K562 (cell line): ENCODE measurements around the gene MPDU1. TPM values are rescaled to one million over a fixed set of nuclear protein-coding genes. Genes with fewer than 3 reads are reported as not detected.

Experiments
- ASH1L ChIP-seq: fragments of 450-650 bp; IDR thresholded peaks from 2 replicates; pipeline ENCODE4 v1.6.1; 2018; ENCODE audit warnings: borderline replicate concordance, mild to moderate bottlenecking, low read depth; ENCODE audit not compliant: partially characterized antibody
- CBFA2T3 ChIP-seq: fragments of 450-650 bp; IDR thresholded peaks from 2 replicates; pipeline ENCODE4 v1.6.1; 2017
- FOXK2 ChIP-seq, 2 experiments: fragments of 450-650 bp; IDR thresholded peaks in 1 of 2; conservative IDR thresholded peaks in 1 of 2; 2 replicates each; pipeline ENCODE4 v1.6.1; 2016; ENCODE audit warnings: low read depth in 2 of 2, mild to moderate bottlenecking in 1 of 2
- HMG20A ChIP-seq: fragments of 450-650 bp; formaldehyde crosslinking; conservative IDR thresholded peaks from 2 replicates; pipeline ENCODE4 v1.4.0; 2020; ENCODE audit warnings: mild to moderate bottlenecking, mixed read lengths
- KDM2B ChIP-seq: fragments of 250-450 bp; sonication (Bioruptor Pico); IDR thresholded peaks from 2 replicates; pipeline ENCODE4 v1.8.0; 2021; ENCODE audit warnings: mild to moderate bottlenecking, moderate library complexity
- MAFF ChIP-seq: IDR thresholded peaks from 2 replicates; pipeline ENCODE4 v1.6.1; 2012; ENCODE audit warnings: low read length, improper control_type of control experiment
- MCM2 ChIP-seq: fragments of 450-650 bp; IDR thresholded peaks from 2 replicates; pipeline ENCODE4 v1.6.1; 2017; ENCODE audit warnings: low read depth, mild to moderate bottlenecking
- NFRKB ChIP-seq: fragments of 450-650 bp; IDR thresholded peaks from 2 replicates; pipeline ENCODE4 v1.6.1; 2016; ENCODE audit warnings: low read depth
- NRF1 ChIP-seq, 2 experiments: fragments of 450-650 bp; IDR thresholded peaks in 1 of 2; conservative IDR thresholded peaks in 1 of 2; 2 replicates each; pipeline ENCODE4 v1.6.1; 2014; ENCODE audit warnings: mild to moderate bottlenecking in 2 of 2
- POLR2AphosphoS2 ChIP-seq: IDR thresholded peaks from 2 replicates; pipeline ENCODE4 v1.6.1; 2012; ENCODE audit warnings: low read length, improper control_type of control experiment
- POLR2AphosphoS5 ChIP-seq: IDR thresholded peaks from 2 replicates; pipeline ENCODE4 v1.6.1; 2011; ENCODE audit warnings: mild to moderate bottlenecking, low read depth, low read length, moderate library complexity; ENCODE audit not compliant: control insufficient read depth, insufficient read depth
- POLR2G ChIP-seq: fragments of 200-400 bp; formaldehyde crosslinking; IDR thresholded peaks from 2 replicates; pipeline ENCODE4 v1.6.1; 2017; ENCODE audit warnings: low read depth, mild to moderate bottlenecking, antibody characterized with exemption, low read length, moderate library complexity
- RBM22 ChIP-seq: fragments of 200-400 bp; formaldehyde crosslinking; IDR thresholded peaks from 2 replicates; pipeline ENCODE4 v1.6.1; 2018; ENCODE audit warnings: low read length, low read depth; ENCODE audit not compliant: poor library complexity, severe bottlenecking
- SAP30 ChIP-seq: fragments of 200-600 bp; sonication (generic); IDR thresholded peaks from 2 replicates; pipeline ENCODE4 v1.6.1; 2012; ENCODE audit warnings: borderline replicate concordance, low read depth, mild to moderate bottlenecking, moderate library complexity, low read length, control low read depth, inconsistent platforms; ENCODE audit not compliant: insufficient read depth, poor library complexity, severe bottlenecking
- SMC3 ChIP-seq: conservative IDR thresholded peaks from 2 replicates; pipeline ENCODE4 v1.6.1; 2011; ENCODE audit warnings: low read depth, low read length, improper control_type of control experiment; ENCODE audit not compliant: insufficient read depth
- THAP12 ChIP-seq: fragments of 250-450 bp; sonication (Bioruptor Pico); IDR thresholded peaks from 2 replicates; pipeline ENCODE4 v1.9.0; 2021; ENCODE audit warnings: mild to moderate bottlenecking, inconsistent platforms
- ZNF740 ChIP-seq, 3 experiments: fragments of 200-800 bp in 1 of 3; sonication (Bioruptor generic) in 1 of 3; sonication (generic) in 1 of 3; formaldehyde crosslinking in 1 of 3; IDR thresholded peaks; 2 replicates each; pipeline versions ENCODE4 v1.6.1 to v1.8.0; 2016 to 2022; ENCODE audit warnings: mild to moderate bottlenecking in 2 of 3, missing compliant biosample characterization in 2 of 3, missing genetic modification characterization in 2 of 3, missing genetic modification reagents in 1 of 3
- ZNF79 ChIP-seq: fragments of 250-450 bp; sonication (Bioruptor Pico); IDR thresholded peaks from 2 replicates; pipeline ENCODE4 v1.4.0; 2020; ENCODE audit warnings: low read depth, mild to moderate bottlenecking, moderate library complexity
- ZNF830 ChIP-seq: fragments of 250-450 bp; sonication (Bioruptor Pico); IDR thresholded peaks from 2 replicates; pipeline ENCODE4 v1.5.0; 2021; ENCODE audit warnings: mild to moderate bottlenecking
- polyA plus RNA-seq, 8 experiments: library from polyadenylated mRNA; depleted of rRNA in 4 of 8; stranded (reverse) in 5 of 8; unstranded in 3 of 8; fragments of >200 nt; fragmentation: Nextera tagmentation in 2 of 8; fragmentation: Illumina TruSeq in 1 of 8; extraction: Ambion mirVana in 2 of 8; extraction: Trizol in 1 of 8; gene quantifications; 2 replicates each; pipeline versions ENCODE4 v1.2.1 to v1.2.3, GENCODE V29; 2011 to 2014; ENCODE audit warnings: inconsistent platforms in 1 of 8, missing spikeins in 1 of 8
- total RNA-seq, 7 experiments: library from RNA; depleted of rRNA in 6 of 7; stranded (reverse); fragments of >200 nt in 6 of 7; fragmentation: Illumina TruSeq in 2 of 7; extraction: Trizol in 2 of 7; gene quantifications; 2 replicates each; pipeline versions ENCODE4 v1.2.1 to v1.2.3, GENCODE V29; 2011 to 2021; ENCODE audit warnings: low replicate concordance in 1 of 7

MPDU1 gene
- total and polyA plus RNA-seq, 9 of the 15 experiments (the other 6 are each of a cell fraction or from before 2014, with no cell fraction given) = 4.9 to 179 (median 77.1) TPM

- TF ChIP-seq ZNF740 (CRISPR knock-in tag; IDR thresholded peaks at IDR 0.05) (peak; percentile 80), ZNF740 (tag; IDR thresholded peaks at IDR 0.05) (peak in 1 of 2 experiments; percentile 59; a peak in 1 of 4 replicates), MCM2 (no peak), ASH1L (peak; percentile 67), NRF1 (conservative IDR thresholded peaks at IDR 0.05 in 1 of 2, IDR thresholded peaks at IDR 0.05 in 1 of 2) (peak; percentile 99), POLR2AphosphoS2 (no peak), FOXK2 (conservative IDR thresholded peaks at IDR 0.05 in 1 of 2, IDR thresholded peaks at IDR 0.05 in 1 of 2; ENCODE audit: low read depth in 2 of 2) (peak; percentile 49 to 52; a peak in 2 of 4 replicates), NFRKB (no peak), ZNF79 (CRISPR knock-in tag) (no peak), ZNF830 (CRISPR knock-in tag) (no peak), POLR2G (peak; percentile 76), MAFF (no peak), RBM22 (no peak), POLR2AphosphoS5 (peak; percentile 45; the same call in 1 of the 2 replicates), KDM2B (CRISPR knock-in tag) (no peak), SAP30 (no peak), CBFA2T3 (no peak), HMG20A (CRISPR knock-in tag) (no peak), THAP12 (CRISPR knock-in tag) (peak; percentile 84), SMC3 (0 out of 2 replicates have a peak, but pooled peaks have one; percentile 12)
These were observed 31.0 kb downstream of the MPDU1 start, which contains the start of gene FXR2 (continued) for GRCh38 chr17:7614425-7615264.
